GM23338 (cell line): ENCODE data around the gene KDM4B. TPM values are rescaled to one million over a fixed set of nuclear protein-coding genes. Genes with fewer than 3 reads are reported as not detected.
A peak's percentile ranks its signal among the peaks of the same experiment; 100 is the strongest.

Experiments used
- ATAC-seq: fragments of 200-7000 bp; cut with Tn5 transposase; 3 replicates; pipeline ENCODE4 v1.9.1; 2020
- DNase-seq: peaks from one replicate; pipeline ENCODE4 v3.0.0-alpha.2; 2015; ENCODE audit warnings: low spot score
- H2AFZ ChIP-seq: fragments of 200-600 bp; sonication (generic); 2 replicates; pipeline ENCODE4 v1.8.0; 2016; ENCODE audit warnings: antibody characterized with exemption, mild to moderate bottlenecking, moderate library complexity
- H3F3A ChIP-seq: fragments of 200-600 bp; sonication (generic); replicated peaks from 2 replicates; pipeline ENCODE4 v1.8.0; 2017; ENCODE audit warnings: antibody characterized with exemption, mixed run types, low read depth
- H3K27ac ChIP-seq: fragments of 200-600 bp; sonication (generic); 2 replicates; pipeline ENCODE4 v1.6.1; 2016; ENCODE audit warnings: low read depth
- H3K27me3 ChIP-seq: fragments of 200-600 bp; sonication (generic); 2 replicates; pipeline ENCODE4 v1.8.0; 2016; ENCODE audit warnings: mild to moderate bottlenecking, mixed run types, moderate library complexity; ENCODE audit not compliant: insufficient read depth
- H3K36me3 ChIP-seq: fragments of 200-600 bp; sonication (generic); 2 replicates; pipeline ENCODE4 v1.8.0; 2016; ENCODE audit warnings: mild to moderate bottlenecking; ENCODE audit not compliant: insufficient read depth
- H3K4me1 ChIP-seq: fragments of 200-600 bp; sonication (generic); 2 replicates; pipeline ENCODE4 v1.8.0; 2016; ENCODE audit warnings: mild to moderate bottlenecking, moderate library complexity; ENCODE audit not compliant: insufficient read depth
- H3K4me2 ChIP-seq: fragments of 200-600 bp; sonication (generic); 2 replicates; pipeline ENCODE4 v1.7.1; 2017; ENCODE audit warnings: mixed run types
- H3K4me3 ChIP-seq: fragments of 200-600 bp; sonication (generic); 2 replicates; pipeline ENCODE4 v1.6.1; 2016; ENCODE audit warnings: mixed run types
- H3K79me2 ChIP-seq: fragments of 200-600 bp; sonication (generic); replicated peaks from 2 replicates; pipeline ENCODE4 v1.8.0; 2017; ENCODE audit warnings: mild to moderate bottlenecking; ENCODE audit not compliant: insufficient read depth
- H3K9me2 ChIP-seq: fragments of 200-600 bp; sonication (generic); 2 replicates; pipeline ENCODE4 v1.8.0; 2017; ENCODE audit not compliant: insufficient read depth
- H4K20me1 ChIP-seq: fragments of 200-600 bp; sonication (generic); replicated peaks from 2 replicates; pipeline ENCODE4 v1.8.0; 2017; ENCODE audit warnings: mild to moderate bottlenecking; ENCODE audit not compliant: insufficient read depth
- H3K27ac Mint-ChIP-seq: 2 replicates; pipeline ENCODE4 v1.8.0; 2020; ENCODE audit warnings: inconsistent platforms, mild to moderate bottlenecking, moderate library complexity, mixed read lengths
- H3K27me3 Mint-ChIP-seq: 3 replicates; pipeline ENCODE4 v1.8.0; 2022; ENCODE audit warnings: low read depth, mild to moderate bottlenecking, moderate library complexity, mixed read lengths, inconsistent platforms; ENCODE audit not compliant: insufficient read depth, poor library complexity
- H3K36me3 Mint-ChIP-seq: 3 replicates; pipeline ENCODE4 v1.8.0; 2021; ENCODE audit warnings: low read depth, mild to moderate bottlenecking, inconsistent platforms, moderate library complexity, mixed read lengths
- H3K4me1 Mint-ChIP-seq: 3 replicates; pipeline ENCODE4 v1.8.0; 2020; ENCODE audit warnings: mild to moderate bottlenecking, inconsistent platforms, mixed read lengths
- H3K4me3 Mint-ChIP-seq: 3 replicates; pipeline ENCODE4 v1.8.0; 2021; ENCODE audit warnings: moderate library complexity, mild to moderate bottlenecking, inconsistent platforms, mixed read lengths
- H3K9me3 Mint-ChIP-seq: 3 replicates; pipeline ENCODE4 v1.8.0; 2020; ENCODE audit warnings: moderate library complexity, mild to moderate bottlenecking, inconsistent platforms, mixed read lengths
- CREB1 ChIP-seq: fragments of 250-450 bp; sonication (Bioruptor Pico); IDR thresholded peaks from 2 replicates; pipeline ENCODE4 v1.5.0; 2020; ENCODE audit warnings: low read depth, mild to moderate bottlenecking, moderate library complexity
- EZH2 ChIP-seq: fragments of 200-600 bp; sonication (generic); IDR thresholded peaks from one replicate; pipeline ENCODE4 v1.8.0; 2017; ENCODE audit warnings: antibody characterized with exemption, mild to moderate bottlenecking, low read depth; ENCODE audit not compliant: unreplicated experiment
- EZH2phosphoT487 ChIP-seq: fragments of 200-600 bp; sonication (generic); IDR thresholded peaks from one replicate; pipeline ENCODE4 v1.8.1; 2018; ENCODE audit warnings: antibody characterized with exemption; ENCODE audit not compliant: unreplicated experiment
- JUNB ChIP-seq: IDR thresholded peaks from one replicate; pipeline ENCODE4 v1.6.1; 2016; ENCODE audit warnings: antibody characterized with exemption; ENCODE audit not compliant: unreplicated experiment
- NANOG ChIP-seq: IDR thresholded peaks from 2 replicates; pipeline ENCODE4 v1.6.1; 2016; ENCODE audit warnings: antibody characterized with exemption, borderline replicate concordance
- POLR2AphosphoS5 ChIP-seq: IDR thresholded peaks from 2 replicates; pipeline ENCODE4 v1.6.1; 2016; ENCODE audit warnings: antibody characterized with exemption, low read depth
- STAT1 ChIP-seq: IDR thresholded peaks from one replicate; pipeline ENCODE4 v1.6.1; 2016; ENCODE audit warnings: antibody characterized with exemption; ENCODE audit not compliant: unreplicated experiment
- ZNF114 ChIP-seq: fragments of 250-450 bp; sonication (Bioruptor Pico); IDR thresholded peaks from 2 replicates; pipeline ENCODE4 v1.5.0; 2020; ENCODE audit warnings: mild to moderate bottlenecking, moderate library complexity
- ZNF331 ChIP-seq: fragments of 250-450 bp; sonication (Bioruptor Pico); IDR thresholded peaks from 2 replicates; pipeline ENCODE4 v1.5.0; 2020; ENCODE audit warnings: low read depth, mild to moderate bottlenecking, moderate library complexity
- polyA plus RNA-seq: library from polyadenylated mRNA; unstranded; fragments of >200 nt; fragmentation: Nextera tagmentation; extraction: Ambion mirVana; gene quantifications from 2 replicates; pipeline ENCODE4 v1.2.1, GENCODE V29; 2016
- total RNA-seq: library from RNA; depleted of rRNA; stranded (reverse); fragments of >200 nt; shearing (Covaris generic); gene quantifications from 2 replicates; pipeline ENCODE4 v1.2.3, GENCODE V29; 2014
- TF ChIP-seq, protein P1 (sequence below), 2 experiments: fragments of 200-600 bp in 1 of 2; sonication (generic) in 1 of 2; conservative IDR thresholded peaks; 2 replicates each; pipeline versions ENCODE4 v1.5.1 to v1.6.1; 2016 to 2017; ENCODE audit warnings: antibody characterized with exemption in 2 of 2, low read depth in 2 of 2, mild to moderate bottlenecking in 2 of 2, moderate library complexity in 1 of 2
- TF ChIP-seq, protein P2 (sequence below): IDR thresholded peaks from 2 replicates; pipeline ENCODE4 v1.6.1; 2016; ENCODE audit warnings: antibody characterized with exemption
- TF ChIP-seq, protein P3 (sequence below): fragments of 250-450 bp; sonication (Bioruptor Pico); IDR thresholded peaks from 2 replicates; pipeline ENCODE4 v1.5.0; 2020; ENCODE audit warnings: mild to moderate bottlenecking, moderate library complexity
- TF ChIP-seq, protein P4 (sequence below): IDR thresholded peaks from one replicate; pipeline ENCODE4 v1.6.1; 2018; ENCODE audit warnings: antibody characterized with exemption; ENCODE audit not compliant: unreplicated experiment

KDM4B gene
- total and polyA plus RNA-seq, 2 experiments from 2014 or later = 9.1 to 27.6 TPM

DNA sequence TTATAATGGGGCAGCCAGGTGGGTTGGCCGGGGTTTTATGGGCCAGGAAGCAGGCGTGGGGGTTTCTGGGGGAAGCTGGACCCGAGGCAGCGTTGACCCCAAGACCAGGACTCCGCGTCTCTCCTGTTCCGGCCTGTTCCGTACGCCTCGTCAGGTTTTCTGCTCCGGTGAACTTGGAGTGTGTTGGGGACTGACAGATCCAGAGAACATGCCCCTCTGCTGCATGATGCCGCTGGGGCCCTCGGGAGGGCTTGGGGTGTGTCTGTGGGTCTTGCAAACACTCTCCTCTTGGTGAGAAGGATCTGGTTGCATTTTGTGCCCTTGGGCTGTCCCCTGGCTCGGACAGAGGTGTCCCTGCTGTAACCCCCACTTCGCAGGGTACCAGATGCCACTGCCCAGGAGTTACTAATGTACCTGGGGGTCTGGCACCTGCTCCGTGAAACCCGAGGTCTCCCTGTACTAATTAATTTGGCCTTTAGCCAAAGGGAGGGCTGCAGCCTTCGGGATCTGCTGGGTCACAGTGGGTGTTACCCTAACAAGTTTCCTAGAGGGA is 15.6 kb downstream of the KDM4B start:
- no peak for DNase-seq
- no peak overlapping the region for H3K4me2 ChIP-seq
- H3K4me3 ChIP-seq = no peak overlapping the region
- ATAC-seq = no peak
- no peaks in the 10 kb centered on the region for H3K9me2 ChIP-seq
- no peaks in the 10 kb centered on the region for H3F3A ChIP-seq
- H3K27ac Mint-ChIP-seq = peak overlapping the region; percentile 78; the same call in 1 of the 2 replicates
- H3K36me3 ChIP-seq = no peaks in the 10 kb centered on the region
- H3K4me1 ChIP-seq = no peaks in the 10 kb centered on the region
- H2AFZ ChIP-seq = no peak overlapping the region
- peaks cover 19% of the 10 kb centered on the region for H4K20me1 ChIP-seq
- H3K36me3 Mint-ChIP-seq = no peaks in the 10 kb centered on the region
- peaks cover 8% of the 10 kb centered on the region for H3K27me3 Mint-ChIP-seq
- H3K4me3 Mint-ChIP-seq = no peak overlapping the region
- peaks cover 94% of the 10 kb centered on the region for H3K79me2 ChIP-seq
- TF ChIP-seq ZNF114 (CRISPR knock-in tag) = no peak
- no peak for TF ChIP-seq CREB1
- no peak for TF ChIP-seq POLR2AphosphoS5
- TF ChIP-seq, protein P1, sequence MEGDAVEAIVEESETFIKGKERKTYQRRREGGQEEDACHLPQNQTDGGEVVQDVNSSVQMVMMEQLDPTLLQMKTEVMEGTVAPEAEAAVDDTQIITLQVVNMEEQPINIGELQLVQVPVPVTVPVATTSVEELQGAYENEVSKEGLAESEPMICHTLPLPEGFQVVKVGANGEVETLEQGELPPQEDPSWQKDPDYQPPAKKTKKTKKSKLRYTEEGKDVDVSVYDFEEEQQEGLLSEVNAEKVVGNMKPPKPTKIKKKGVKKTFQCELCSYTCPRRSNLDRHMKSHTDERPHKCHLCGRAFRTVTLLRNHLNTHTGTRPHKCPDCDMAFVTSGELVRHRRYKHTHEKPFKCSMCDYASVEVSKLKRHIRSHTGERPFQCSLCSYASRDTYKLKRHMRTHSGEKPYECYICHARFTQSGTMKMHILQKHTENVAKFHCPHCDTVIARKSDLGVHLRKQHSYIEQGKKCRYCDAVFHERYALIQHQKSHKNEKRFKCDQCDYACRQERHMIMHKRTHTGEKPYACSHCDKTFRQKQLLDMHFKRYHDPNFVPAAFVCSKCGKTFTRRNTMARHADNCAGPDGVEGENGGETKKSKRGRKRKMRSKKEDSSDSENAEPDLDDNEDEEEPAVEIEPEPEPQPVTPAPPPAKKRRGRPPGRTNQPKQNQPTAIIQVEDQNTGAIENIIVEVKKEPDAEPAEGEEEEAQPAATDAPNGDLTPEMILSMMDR (conservative IDR thresholded peaks at IDR 0.05; ENCODE audit: low read depth in 2 of 2) = no peak
- TF ChIP-seq ZNF331 (CRISPR knock-in tag) = no peak
- TF ChIP-seq, protein P2, sequence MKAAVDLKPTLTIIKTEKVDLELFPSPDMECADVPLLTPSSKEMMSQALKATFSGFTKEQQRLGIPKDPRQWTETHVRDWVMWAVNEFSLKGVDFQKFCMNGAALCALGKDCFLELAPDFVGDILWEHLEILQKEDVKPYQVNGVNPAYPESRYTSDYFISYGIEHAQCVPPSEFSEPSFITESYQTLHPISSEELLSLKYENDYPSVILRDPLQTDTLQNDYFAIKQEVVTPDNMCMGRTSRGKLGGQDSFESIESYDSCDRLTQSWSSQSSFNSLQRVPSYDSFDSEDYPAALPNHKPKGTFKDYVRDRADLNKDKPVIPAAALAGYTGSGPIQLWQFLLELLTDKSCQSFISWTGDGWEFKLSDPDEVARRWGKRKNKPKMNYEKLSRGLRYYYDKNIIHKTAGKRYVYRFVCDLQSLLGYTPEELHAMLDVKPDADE = no peak
- TF ChIP-seq, protein P3, sequence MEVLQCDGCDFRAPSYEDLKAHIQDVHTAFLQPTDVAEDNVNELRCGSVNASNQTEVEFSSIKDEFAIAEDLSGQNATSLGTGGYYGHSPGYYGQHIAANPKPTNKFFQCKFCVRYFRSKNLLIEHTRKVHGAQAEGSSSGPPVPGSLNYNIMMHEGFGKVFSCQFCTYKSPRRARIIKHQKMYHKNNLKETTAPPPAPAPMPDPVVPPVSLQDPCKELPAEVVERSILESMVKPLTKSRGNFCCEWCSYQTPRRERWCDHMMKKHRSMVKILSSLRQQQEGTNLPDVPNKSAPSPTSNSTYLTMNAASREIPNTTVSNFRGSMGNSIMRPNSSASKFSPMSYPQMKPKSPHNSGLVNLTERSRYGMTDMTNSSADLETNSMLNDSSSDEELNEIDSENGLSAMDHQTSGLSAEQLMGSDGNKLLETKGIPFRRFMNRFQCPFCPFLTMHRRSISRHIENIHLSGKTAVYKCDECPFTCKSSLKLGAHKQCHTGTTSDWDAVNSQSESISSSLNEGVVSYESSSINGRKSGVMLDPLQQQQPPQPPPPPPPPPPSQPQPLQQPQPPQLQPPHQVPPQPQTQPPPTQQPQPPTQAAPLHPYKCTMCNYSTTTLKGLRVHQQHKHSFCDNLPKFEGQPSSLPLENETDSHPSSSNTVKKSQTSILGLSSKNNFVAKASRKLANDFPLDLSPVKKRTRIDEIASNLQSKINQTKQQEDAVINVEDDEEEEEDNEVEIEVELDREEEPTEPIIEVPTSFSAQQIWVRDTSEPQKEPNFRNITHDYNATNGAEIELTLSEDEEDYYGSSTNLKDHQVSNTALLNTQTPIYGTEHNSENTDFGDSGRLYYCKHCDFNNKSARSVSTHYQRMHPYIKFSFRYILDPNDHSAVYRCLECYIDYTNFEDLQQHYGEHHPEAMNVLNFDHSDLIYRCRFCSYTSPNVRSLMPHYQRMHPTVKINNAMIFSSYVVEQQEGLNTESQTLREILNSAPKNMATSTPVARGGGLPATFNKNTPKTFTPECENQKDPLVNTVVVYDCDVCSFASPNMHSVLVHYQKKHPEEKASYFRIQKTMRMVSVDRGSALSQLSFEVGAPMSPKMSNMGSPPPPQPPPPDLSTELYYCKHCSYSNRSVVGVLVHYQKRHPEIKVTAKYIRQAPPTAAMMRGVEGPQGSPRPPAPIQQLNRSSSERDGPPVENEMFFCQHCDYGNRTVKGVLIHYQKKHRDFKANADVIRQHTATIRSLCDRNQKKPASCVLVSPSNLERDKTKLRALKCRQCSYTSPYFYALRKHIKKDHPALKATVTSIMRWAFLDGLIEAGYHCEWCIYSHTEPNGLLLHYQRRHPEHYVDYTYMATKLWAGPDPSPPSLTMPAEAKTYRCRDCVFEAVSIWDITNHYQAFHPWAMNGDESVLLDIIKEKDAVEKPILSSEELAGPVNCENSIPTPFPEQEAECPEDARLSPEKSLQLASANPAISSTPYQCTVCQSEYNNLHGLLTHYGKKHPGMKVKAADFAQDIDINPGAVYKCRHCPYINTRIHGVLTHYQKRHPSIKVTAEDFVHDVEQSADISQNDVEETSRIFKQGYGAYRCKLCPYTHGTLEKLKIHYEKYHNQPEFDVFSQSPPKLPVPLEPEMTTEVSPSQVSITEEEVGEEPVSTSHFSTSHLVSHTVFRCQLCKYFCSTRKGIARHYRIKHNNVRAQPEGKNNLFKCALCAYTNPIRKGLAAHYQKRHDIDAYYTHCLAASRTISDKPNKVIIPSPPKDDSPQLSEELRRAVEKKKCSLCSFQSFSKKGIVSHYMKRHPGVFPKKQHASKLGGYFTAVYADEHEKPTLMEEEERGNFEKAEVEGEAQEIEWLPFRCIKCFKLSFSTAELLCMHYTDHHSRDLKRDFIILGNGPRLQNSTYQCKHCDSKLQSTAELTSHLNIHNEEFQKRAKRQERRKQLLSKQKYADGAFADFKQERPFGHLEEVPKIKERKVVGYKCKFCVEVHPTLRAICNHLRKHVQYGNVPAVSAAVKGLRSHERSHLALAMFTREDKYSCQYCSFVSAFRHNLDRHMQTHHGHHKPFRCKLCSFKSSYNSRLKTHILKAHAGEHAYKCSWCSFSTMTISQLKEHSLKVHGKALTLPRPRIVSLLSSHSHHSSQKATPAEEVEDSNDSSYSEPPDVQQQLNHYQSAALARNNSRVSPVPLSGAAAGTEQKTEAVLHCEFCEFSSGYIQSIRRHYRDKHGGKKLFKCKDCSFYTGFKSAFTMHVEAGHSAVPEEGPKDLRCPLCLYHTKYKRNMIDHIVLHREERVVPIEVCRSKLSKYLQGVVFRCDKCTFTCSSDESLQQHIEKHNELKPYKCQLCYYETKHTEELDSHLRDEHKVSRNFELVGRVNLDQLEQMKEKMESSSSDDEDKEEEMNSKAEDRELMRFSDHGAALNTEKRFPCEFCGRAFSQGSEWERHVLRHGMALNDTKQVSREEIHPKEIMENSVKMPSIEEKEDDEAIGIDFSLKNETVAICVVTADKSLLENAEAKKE (CRISPR knock-in tag) = no peak
- TF ChIP-seq, protein P4, sequence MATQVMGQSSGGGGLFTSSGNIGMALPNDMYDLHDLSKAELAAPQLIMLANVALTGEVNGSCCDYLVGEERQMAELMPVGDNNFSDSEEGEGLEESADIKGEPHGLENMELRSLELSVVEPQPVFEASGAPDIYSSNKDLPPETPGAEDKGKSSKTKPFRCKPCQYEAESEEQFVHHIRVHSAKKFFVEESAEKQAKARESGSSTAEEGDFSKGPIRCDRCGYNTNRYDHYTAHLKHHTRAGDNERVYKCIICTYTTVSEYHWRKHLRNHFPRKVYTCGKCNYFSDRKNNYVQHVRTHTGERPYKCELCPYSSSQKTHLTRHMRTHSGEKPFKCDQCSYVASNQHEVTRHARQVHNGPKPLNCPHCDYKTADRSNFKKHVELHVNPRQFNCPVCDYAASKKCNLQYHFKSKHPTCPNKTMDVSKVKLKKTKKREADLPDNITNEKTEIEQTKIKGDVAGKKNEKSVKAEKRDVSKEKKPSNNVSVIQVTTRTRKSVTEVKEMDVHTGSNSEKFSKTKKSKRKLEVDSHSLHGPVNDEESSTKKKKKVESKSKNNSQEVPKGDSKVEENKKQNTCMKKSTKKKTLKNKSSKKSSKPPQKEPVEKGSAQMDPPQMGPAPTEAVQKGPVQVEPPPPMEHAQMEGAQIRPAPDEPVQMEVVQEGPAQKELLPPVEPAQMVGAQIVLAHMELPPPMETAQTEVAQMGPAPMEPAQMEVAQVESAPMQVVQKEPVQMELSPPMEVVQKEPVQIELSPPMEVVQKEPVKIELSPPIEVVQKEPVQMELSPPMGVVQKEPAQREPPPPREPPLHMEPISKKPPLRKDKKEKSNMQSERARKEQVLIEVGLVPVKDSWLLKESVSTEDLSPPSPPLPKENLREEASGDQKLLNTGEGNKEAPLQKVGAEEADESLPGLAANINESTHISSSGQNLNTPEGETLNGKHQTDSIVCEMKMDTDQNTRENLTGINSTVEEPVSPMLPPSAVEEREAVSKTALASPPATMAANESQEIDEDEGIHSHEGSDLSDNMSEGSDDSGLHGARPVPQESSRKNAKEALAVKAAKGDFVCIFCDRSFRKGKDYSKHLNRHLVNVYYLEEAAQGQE = no peak
- TF ChIP-seq NANOG = no peak
- TF ChIP-seq STAT1 = no peak
- TF ChIP-seq EZH2phosphoT487 = no peak
- no peak for TF ChIP-seq EZH2
- TF ChIP-seq JUNB = no peak
- no peaks in the 10 kb centered on the region for H3K27me3 ChIP-seq
- no peak overlapping the region for H3K27ac ChIP-seq
- H3K4me1 Mint-ChIP-seq = peaks cover 44% of the 10 kb centered on the region
- H3K9me3 Mint-ChIP-seq = no peaks in the 10 kb centered on the region
